ENCODE data around the gene PGAM2. TPM values are rescaled to one million over a fixed set of nuclear protein-coding genes. Genes with fewer than 3 reads are reported as not detected.

Gene PGAM2
- total and polyA plus RNA-seq, 2 of the 13 experiments (the other 11 are each of a cell fraction or from before 2014, with no cell fraction given), result 0.22 TPM; not detected in 1

DNA sequence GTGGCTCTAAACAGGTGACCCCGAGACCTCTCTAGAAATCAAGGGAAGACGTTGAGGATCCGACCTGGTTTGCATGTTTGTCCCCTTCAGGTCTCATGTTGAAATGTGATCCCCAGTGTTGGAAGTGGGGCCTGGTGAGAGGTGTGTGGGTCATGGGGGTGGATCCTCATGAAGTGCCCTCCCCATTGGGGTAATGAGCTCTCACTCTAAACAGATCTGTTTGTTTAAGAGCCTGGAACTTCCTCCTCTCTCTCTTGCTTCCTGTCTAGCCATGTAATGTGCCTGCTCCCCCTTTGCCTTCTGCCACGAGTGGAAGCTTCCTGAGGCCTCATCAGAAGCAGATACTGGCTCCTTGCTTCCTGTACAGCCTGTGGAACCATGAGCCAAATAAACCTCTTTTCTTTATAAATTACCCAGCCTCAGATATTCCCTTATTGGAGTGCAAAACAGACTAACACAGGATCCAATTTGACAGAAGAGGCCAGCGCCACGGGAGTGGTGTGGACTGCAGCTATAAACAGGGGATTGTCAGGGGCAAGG lies 27.8 kb upstream of the PGAM2 start:
- Histone ChIP-seq H4K20me1 (ENCODE audit: insufficient read depth, low read length) (no peaks in the 10 kb centered on the region), H3K4me3 (replicated peaks in 1 of 3; ENCODE audit: insufficient read depth in 1 of 3, low read depth in 2 of 3, low read length in 3 of 3) (peak overlapping the region in 1 of 3 experiments; percentile 22; a peak in 1 of 6 replicates), H3K79me2 (ENCODE audit: insufficient read depth, low read length) (no peaks in the 10 kb centered on the region), H2AFZ (ENCODE audit: low read length) (no peak overlapping the region), H3K4me2 (ENCODE audit: low read depth, low read length) (peak overlapping the region; percentile 44; the same call in 1 of the 2 replicates), H3K9me3 (ENCODE audit: low read length) (no peaks in the 10 kb centered on the region), H3K27ac (ENCODE audit: extremely low read length, insufficient read depth, low read length) (no peak overlapping the region), H3K4me1 (ENCODE audit: insufficient read depth, low read length) (peaks cover 48% of the 10 kb centered on the region), H3K9ac (ENCODE audit: insufficient read depth, low read depth, low read length) (no peak overlapping the region), H3K27me3 (ENCODE audit: control insufficient read depth in 1 of 2, insufficient read depth in 2 of 2, low read length in 2 of 2) (peaks cover 0 to 2% of the 10 kb centered on the region in 2 experiments; a peak in 2 of 5 replicates), H3K36me3 (replicated peaks in 1 of 2; ENCODE audit: control insufficient read depth in 1 of 2, insufficient read depth in 2 of 2, low read length in 2 of 2) (no peaks in the 10 kb centered on the region)
- intact Hi-C loops (cut with micrococcal nuclease; ENCODE audit: unreplicated experiment), result no loop called here
- FAIRE-seq, result no peak
- DNase-seq (ENCODE audit: low spot score), result no peak
- ChIA-PET POLR2A (interaction anchor here (0.7 to 1.8 kb wide), 2 partner anchors 9 to 357 kb away, joined by 3 to 4 read pairs; no protein-coding TSS in a partner anchor), CTCF (ENCODE audit: low intra/inter-chr PET ratio, low total read pairs) (no interaction called here)
- in situ Hi-C loops (cut with HindIII; ENCODE audit: extremely low pct_ligation_motif_present, low pct_unique_long_range_greater_than_20kb), result no loop called here
- 37% methylated on average over 5 of the region's 6 CpGs for WGBS (ENCODE audit: low lambda C conversion rate)
- BruUV-seq (replicated peaks), result no TSS peak
- ATAC-seq, result peak; percentile 20; the same call in 2 of the 3 replicates
- peak; percentile 65 for TF ChIP-seq SP2 (CRISPR knock-in tag; IDR thresholded peaks at IDR 0.05)
- no peak for TF ChIP-seq GABPA (IDR thresholded peaks at IDR 0.05; ENCODE audit: low read depth, low read length)
- TF ChIP-seq GABPA (CRISPR knock-in tag; IDR thresholded peaks at IDR 0.05; ENCODE audit: low read depth), result peak; percentile 79
- TF ChIP-seq ZNF766 (CRISPR knock-in tag; IDR thresholded peaks at IDR 0.05; ENCODE audit: borderline replicate concordance), result 0 out of 2 replicates have a peak, but pooled peaks have one; percentile 32
- no peak for TF ChIP-seq ZNF121 (CRISPR knock-in tag; IDR thresholded peaks at IDR 0.05)
- peak; percentile 8 for TF ChIP-seq TEAD3 (CRISPR knock-in tag; optimal IDR thresholded peaks at IDR 0.05; ENCODE audit: borderline replicate concordance)
- TF ChIP-seq POGK (CRISPR knock-in tag; conservative IDR thresholded peaks at IDR 0.05), result peak; percentile 77; the same call in 1 of the 2 replicates
- TF ChIP-seq ETV5 (CRISPR knock-in tag; IDR thresholded peaks at IDR 0.05; ENCODE audit: borderline replicate concordance), result peak; percentile 42; the same call in 1 of the 2 replicates
- no peak for TF ChIP-seq ZNF710 (CRISPR knock-in tag; IDR thresholded peaks at IDR 0.05; ENCODE audit: borderline replicate concordance)
- TF ChIP-seq, protein P1, sequence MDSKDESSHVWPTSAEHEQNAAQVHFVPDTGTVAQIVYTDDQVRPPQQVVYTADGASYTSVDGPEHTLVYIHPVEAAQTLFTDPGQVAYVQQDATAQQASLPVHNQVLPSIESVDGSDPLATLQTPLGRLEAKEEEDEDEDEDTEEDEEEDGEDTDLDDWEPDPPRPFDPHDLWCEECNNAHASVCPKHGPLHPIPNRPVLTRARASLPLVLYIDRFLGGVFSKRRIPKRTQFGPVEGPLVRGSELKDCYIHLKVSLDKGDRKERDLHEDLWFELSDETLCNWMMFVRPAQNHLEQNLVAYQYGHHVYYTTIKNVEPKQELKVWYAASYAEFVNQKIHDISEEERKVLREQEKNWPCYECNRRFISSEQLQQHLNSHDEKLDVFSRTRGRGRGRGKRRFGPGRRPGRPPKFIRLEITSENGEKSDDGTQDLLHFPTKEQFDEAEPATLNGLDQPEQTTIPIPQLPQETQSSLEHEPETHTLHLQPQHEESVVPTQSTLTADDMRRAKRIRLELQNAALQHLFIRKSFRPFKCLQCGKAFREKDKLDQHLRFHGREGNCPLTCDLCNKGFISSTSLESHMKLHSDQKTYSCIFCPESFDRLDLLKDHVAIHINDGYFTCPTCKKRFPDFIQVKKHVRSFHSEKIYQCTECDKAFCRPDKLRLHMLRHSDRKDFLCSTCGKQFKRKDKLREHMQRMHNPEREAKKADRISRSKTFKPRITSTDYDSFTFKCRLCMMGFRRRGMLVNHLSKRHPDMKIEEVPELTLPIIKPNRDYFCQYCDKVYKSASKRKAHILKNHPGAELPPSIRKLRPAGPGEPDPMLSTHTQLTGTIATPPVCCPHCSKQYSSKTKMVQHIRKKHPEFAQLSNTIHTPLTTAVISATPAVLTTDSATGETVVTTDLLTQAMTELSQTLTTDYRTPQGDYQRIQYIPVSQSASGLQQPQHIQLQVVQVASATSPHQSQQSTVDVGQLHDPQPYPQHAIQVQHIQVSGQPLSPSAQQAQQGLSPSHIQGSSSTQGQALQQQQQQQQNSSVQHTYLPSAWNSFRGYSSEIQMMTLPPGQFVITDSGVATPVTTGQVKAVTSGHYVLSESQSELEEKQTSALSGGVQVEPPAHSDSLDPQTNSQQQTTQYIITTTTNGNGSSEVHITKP (CRISPR knock-in tag; IDR thresholded peaks at IDR 0.05; ENCODE audit: low read depth), result peak; percentile 29; the same call in 1 of the 2 replicates
- TF ChIP-seq ZNF562 (CRISPR knock-in tag; IDR thresholded peaks at IDR 0.05; ENCODE audit: borderline replicate concordance), result no peak
- TF ChIP-seq, protein P2, sequence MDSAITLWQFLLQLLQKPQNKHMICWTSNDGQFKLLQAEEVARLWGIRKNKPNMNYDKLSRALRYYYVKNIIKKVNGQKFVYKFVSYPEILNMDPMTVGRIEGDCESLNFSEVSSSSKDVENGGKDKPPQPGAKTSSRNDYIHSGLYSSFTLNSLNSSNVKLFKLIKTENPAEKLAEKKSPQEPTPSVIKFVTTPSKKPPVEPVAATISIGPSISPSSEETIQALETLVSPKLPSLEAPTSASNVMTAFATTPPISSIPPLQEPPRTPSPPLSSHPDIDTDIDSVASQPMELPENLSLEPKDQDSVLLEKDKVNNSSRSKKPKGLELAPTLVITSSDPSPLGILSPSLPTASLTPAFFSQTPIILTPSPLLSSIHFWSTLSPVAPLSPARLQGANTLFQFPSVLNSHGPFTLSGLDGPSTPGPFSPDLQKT (CRISPR knock-in tag; IDR thresholded peaks at IDR 0.05; ENCODE audit: borderline replicate concordance), result no peak
- 0 out of 2 replicates have a peak, but pooled peaks have one; percentile 32 for TF ChIP-seq ZMYM2 (CRISPR knock-in tag; IDR thresholded peaks at IDR 0.05)
- peak; percentile 65 for TF ChIP-seq PBX2 (CRISPR knock-in tag; IDR thresholded peaks at IDR 0.05)

All from HepG2 (cell line).